GM23338 (cell line): Measurements from ENCODE around the gene CCDC28B. TPM values are rescaled to one million over a fixed set of nuclear protein-coding genes. Genes with fewer than 3 reads are reported as not detected.

Source experiments
- ATAC-seq: fragments of 200-7000 bp; cut with Tn5 transposase; 3 replicates; pipeline ENCODE4 v1.9.1; 2020
- DNase-seq: peaks from one replicate; pipeline ENCODE4 v3.0.0-alpha.2; 2015; ENCODE audit warnings: low spot score
- H2AFZ ChIP-seq: fragments of 200-600 bp; sonication (generic); 2 replicates; pipeline ENCODE4 v1.8.0; 2016; ENCODE audit warnings: antibody characterized with exemption, mild to moderate bottlenecking, moderate library complexity
- H3F3A ChIP-seq: fragments of 200-600 bp; sonication (generic); replicated peaks from 2 replicates; pipeline ENCODE4 v1.8.0; 2017; ENCODE audit warnings: antibody characterized with exemption, mixed run types, low read depth
- H3K27ac ChIP-seq: fragments of 200-600 bp; sonication (generic); 2 replicates; pipeline ENCODE4 v1.6.1; 2016; ENCODE audit warnings: low read depth
- H3K27me3 ChIP-seq: fragments of 200-600 bp; sonication (generic); 2 replicates; pipeline ENCODE4 v1.8.0; 2016; ENCODE audit warnings: mild to moderate bottlenecking, mixed run types, moderate library complexity; ENCODE audit not compliant: insufficient read depth
- H3K36me3 ChIP-seq: fragments of 200-600 bp; sonication (generic); 2 replicates; pipeline ENCODE4 v1.8.0; 2016; ENCODE audit warnings: mild to moderate bottlenecking; ENCODE audit not compliant: insufficient read depth
- H3K4me1 ChIP-seq: fragments of 200-600 bp; sonication (generic); 2 replicates; pipeline ENCODE4 v1.8.0; 2016; ENCODE audit warnings: mild to moderate bottlenecking, moderate library complexity; ENCODE audit not compliant: insufficient read depth
- H3K4me2 ChIP-seq: fragments of 200-600 bp; sonication (generic); 2 replicates; pipeline ENCODE4 v1.7.1; 2017; ENCODE audit warnings: mixed run types
- H3K4me3 ChIP-seq: fragments of 200-600 bp; sonication (generic); 2 replicates; pipeline ENCODE4 v1.6.1; 2016; ENCODE audit warnings: mixed run types
- H3K79me2 ChIP-seq: fragments of 200-600 bp; sonication (generic); replicated peaks from 2 replicates; pipeline ENCODE4 v1.8.0; 2017; ENCODE audit warnings: mild to moderate bottlenecking; ENCODE audit not compliant: insufficient read depth
- H3K9me2 ChIP-seq: fragments of 200-600 bp; sonication (generic); 2 replicates; pipeline ENCODE4 v1.8.0; 2017; ENCODE audit not compliant: insufficient read depth
- H4K20me1 ChIP-seq: fragments of 200-600 bp; sonication (generic); replicated peaks from 2 replicates; pipeline ENCODE4 v1.8.0; 2017; ENCODE audit warnings: mild to moderate bottlenecking; ENCODE audit not compliant: insufficient read depth
- H3K27ac Mint-ChIP-seq: 2 replicates; pipeline ENCODE4 v1.8.0; 2020; ENCODE audit warnings: inconsistent platforms, mild to moderate bottlenecking, moderate library complexity, mixed read lengths
- H3K27me3 Mint-ChIP-seq: 3 replicates; pipeline ENCODE4 v1.8.0; 2022; ENCODE audit warnings: low read depth, mild to moderate bottlenecking, moderate library complexity, mixed read lengths, inconsistent platforms; ENCODE audit not compliant: insufficient read depth, poor library complexity
- H3K36me3 Mint-ChIP-seq: 3 replicates; pipeline ENCODE4 v1.8.0; 2021; ENCODE audit warnings: low read depth, mild to moderate bottlenecking, inconsistent platforms, moderate library complexity, mixed read lengths
- H3K4me1 Mint-ChIP-seq: 3 replicates; pipeline ENCODE4 v1.8.0; 2020; ENCODE audit warnings: mild to moderate bottlenecking, inconsistent platforms, mixed read lengths
- H3K4me3 Mint-ChIP-seq: 3 replicates; pipeline ENCODE4 v1.8.0; 2021; ENCODE audit warnings: moderate library complexity, mild to moderate bottlenecking, inconsistent platforms, mixed read lengths
- H3K9me3 Mint-ChIP-seq: 3 replicates; pipeline ENCODE4 v1.8.0; 2020; ENCODE audit warnings: moderate library complexity, mild to moderate bottlenecking, inconsistent platforms, mixed read lengths
- EZH2 ChIP-seq: fragments of 200-600 bp; sonication (generic); IDR thresholded peaks from one replicate; pipeline ENCODE4 v1.8.0; 2017; ENCODE audit warnings: antibody characterized with exemption, mild to moderate bottlenecking, low read depth; ENCODE audit not compliant: unreplicated experiment
- EZH2phosphoT487 ChIP-seq: fragments of 200-600 bp; sonication (generic); IDR thresholded peaks from one replicate; pipeline ENCODE4 v1.8.1; 2018; ENCODE audit warnings: antibody characterized with exemption; ENCODE audit not compliant: unreplicated experiment
- JUNB ChIP-seq: IDR thresholded peaks from one replicate; pipeline ENCODE4 v1.6.1; 2016; ENCODE audit warnings: antibody characterized with exemption; ENCODE audit not compliant: unreplicated experiment
- POLR2AphosphoS5 ChIP-seq: IDR thresholded peaks from 2 replicates; pipeline ENCODE4 v1.6.1; 2016; ENCODE audit warnings: antibody characterized with exemption, low read depth
- STAT1 ChIP-seq: IDR thresholded peaks from one replicate; pipeline ENCODE4 v1.6.1; 2016; ENCODE audit warnings: antibody characterized with exemption; ENCODE audit not compliant: unreplicated experiment
- ZNF331 ChIP-seq: fragments of 250-450 bp; sonication (Bioruptor Pico); IDR thresholded peaks from 2 replicates; pipeline ENCODE4 v1.5.0; 2020; ENCODE audit warnings: low read depth, mild to moderate bottlenecking, moderate library complexity
- polyA plus RNA-seq: library from polyadenylated mRNA; unstranded; fragments of >200 nt; fragmentation: Nextera tagmentation; extraction: Ambion mirVana; gene quantifications from 2 replicates; pipeline ENCODE4 v1.2.1, GENCODE V29; 2016
- total RNA-seq: library from RNA; depleted of rRNA; stranded (reverse); fragments of >200 nt; shearing (Covaris generic); gene quantifications from 2 replicates; pipeline ENCODE4 v1.2.3, GENCODE V29; 2014
- TF ChIP-seq, protein P1 (sequence below): IDR thresholded peaks from 2 replicates; pipeline ENCODE4 v1.6.1; 2016; ENCODE audit warnings: antibody characterized with exemption
- TF ChIP-seq, protein P2 (sequence below): fragments of 250-450 bp; sonication (Bioruptor Pico); IDR thresholded peaks from 2 replicates; pipeline ENCODE4 v1.5.0; 2020; ENCODE audit warnings: mild to moderate bottlenecking, moderate library complexity
- TF ChIP-seq, protein P3 (sequence below): IDR thresholded peaks from one replicate; pipeline ENCODE4 v1.6.1; 2018; ENCODE audit warnings: antibody characterized with exemption; ENCODE audit not compliant: unreplicated experiment

CCDC28B gene
- total and polyA plus RNA-seq, 2 experiments from 2014 or later = 8.7 to 35.2 TPM

DNA sequence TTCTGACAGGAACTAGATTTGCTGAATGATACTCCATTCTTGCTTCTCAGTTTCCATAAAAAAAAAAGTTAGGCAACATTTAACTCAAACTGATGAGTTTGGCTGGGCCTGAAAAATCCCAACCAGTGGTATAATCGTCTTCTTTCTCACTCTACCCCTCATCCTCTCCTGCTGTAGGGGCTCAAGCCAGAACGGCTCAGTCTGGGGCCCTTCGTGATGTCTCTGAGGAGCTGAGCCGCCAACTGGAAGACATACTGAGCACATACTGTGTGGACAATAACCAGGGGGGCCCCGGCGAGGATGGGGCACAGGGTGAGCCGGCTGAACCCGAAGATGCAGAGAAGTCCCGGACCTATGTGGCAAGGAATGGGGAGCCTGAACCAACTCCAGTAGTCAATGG, 19.3 kb upstream of the CCDC28B start:
- no peak for ATAC-seq
- H4K20me1 ChIP-seq = peaks cover 28% of the 10 kb centered on the region
- peaks cover 23% of the 10 kb centered on the region for H3K36me3 ChIP-seq
- peaks cover 30% of the 10 kb centered on the region for H3K4me1 ChIP-seq
- no peaks in the 10 kb centered on the region for H3K9me2 ChIP-seq
- Mint-ChIP-seq H3K36me3 (peaks cover 55% of the 10 kb centered on the region), H3K9me3 (no peaks in the 10 kb centered on the region), H3K4me3 (peak overlapping the region; percentile 95), H3K27me3 (peaks cover 14% of the 10 kb centered on the region), H3K27ac (peak overlapping the region; percentile 88; the same call in 1 of the 2 replicates), H3K4me1 (peaks cover 40% of the 10 kb centered on the region)
- no peaks in the 10 kb centered on the region for H3K27me3 ChIP-seq
- H3K27ac ChIP-seq = no peak overlapping the region
- TF ChIP-seq STAT1 (no peak), POLR2AphosphoS5 (no peak), EZH2phosphoT487 (no peak), JUNB (no peak), EZH2 (no peak)
- TF ChIP-seq, protein P1, sequence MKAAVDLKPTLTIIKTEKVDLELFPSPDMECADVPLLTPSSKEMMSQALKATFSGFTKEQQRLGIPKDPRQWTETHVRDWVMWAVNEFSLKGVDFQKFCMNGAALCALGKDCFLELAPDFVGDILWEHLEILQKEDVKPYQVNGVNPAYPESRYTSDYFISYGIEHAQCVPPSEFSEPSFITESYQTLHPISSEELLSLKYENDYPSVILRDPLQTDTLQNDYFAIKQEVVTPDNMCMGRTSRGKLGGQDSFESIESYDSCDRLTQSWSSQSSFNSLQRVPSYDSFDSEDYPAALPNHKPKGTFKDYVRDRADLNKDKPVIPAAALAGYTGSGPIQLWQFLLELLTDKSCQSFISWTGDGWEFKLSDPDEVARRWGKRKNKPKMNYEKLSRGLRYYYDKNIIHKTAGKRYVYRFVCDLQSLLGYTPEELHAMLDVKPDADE = no peak
- peak overlapping the region; percentile 97 for H3K4me2 ChIP-seq
- DNase-seq = no peak
- H3K4me3 ChIP-seq = peak overlapping the region; percentile 93
- peaks cover 54% of the 10 kb centered on the region for H3K79me2 ChIP-seq
- H3F3A ChIP-seq = peaks cover 29% of the 10 kb centered on the region
- H2AFZ ChIP-seq = no peak overlapping the region

DNA sequence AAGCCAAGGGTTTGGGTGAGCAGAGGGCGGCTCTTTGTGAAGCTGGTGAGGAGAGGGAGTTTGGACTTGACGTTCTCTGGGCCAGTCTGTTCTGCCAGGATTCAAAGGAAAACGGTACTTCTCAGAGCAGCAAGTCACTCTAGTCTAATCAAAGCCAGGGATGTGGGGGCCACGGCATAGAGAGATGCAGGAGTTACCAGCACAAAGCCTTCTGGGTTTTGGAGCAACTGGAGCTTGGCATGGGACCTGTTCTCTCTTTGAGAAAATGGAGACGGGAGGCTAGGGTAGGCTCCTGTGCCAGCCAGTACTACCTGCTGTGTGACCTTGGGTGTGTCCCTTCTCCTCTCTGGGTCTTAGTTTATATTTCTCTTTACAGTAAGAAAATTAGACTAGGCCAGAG, 18.8 kb upstream of the CCDC28B start:
- no peak for TF ChIP-seq EZH2phosphoT487
- no peak for TF ChIP-seq STAT1
- TF ChIP-seq, protein P1 = no peak
- TF ChIP-seq POLR2AphosphoS5 = no peak
- TF ChIP-seq, protein P2, sequence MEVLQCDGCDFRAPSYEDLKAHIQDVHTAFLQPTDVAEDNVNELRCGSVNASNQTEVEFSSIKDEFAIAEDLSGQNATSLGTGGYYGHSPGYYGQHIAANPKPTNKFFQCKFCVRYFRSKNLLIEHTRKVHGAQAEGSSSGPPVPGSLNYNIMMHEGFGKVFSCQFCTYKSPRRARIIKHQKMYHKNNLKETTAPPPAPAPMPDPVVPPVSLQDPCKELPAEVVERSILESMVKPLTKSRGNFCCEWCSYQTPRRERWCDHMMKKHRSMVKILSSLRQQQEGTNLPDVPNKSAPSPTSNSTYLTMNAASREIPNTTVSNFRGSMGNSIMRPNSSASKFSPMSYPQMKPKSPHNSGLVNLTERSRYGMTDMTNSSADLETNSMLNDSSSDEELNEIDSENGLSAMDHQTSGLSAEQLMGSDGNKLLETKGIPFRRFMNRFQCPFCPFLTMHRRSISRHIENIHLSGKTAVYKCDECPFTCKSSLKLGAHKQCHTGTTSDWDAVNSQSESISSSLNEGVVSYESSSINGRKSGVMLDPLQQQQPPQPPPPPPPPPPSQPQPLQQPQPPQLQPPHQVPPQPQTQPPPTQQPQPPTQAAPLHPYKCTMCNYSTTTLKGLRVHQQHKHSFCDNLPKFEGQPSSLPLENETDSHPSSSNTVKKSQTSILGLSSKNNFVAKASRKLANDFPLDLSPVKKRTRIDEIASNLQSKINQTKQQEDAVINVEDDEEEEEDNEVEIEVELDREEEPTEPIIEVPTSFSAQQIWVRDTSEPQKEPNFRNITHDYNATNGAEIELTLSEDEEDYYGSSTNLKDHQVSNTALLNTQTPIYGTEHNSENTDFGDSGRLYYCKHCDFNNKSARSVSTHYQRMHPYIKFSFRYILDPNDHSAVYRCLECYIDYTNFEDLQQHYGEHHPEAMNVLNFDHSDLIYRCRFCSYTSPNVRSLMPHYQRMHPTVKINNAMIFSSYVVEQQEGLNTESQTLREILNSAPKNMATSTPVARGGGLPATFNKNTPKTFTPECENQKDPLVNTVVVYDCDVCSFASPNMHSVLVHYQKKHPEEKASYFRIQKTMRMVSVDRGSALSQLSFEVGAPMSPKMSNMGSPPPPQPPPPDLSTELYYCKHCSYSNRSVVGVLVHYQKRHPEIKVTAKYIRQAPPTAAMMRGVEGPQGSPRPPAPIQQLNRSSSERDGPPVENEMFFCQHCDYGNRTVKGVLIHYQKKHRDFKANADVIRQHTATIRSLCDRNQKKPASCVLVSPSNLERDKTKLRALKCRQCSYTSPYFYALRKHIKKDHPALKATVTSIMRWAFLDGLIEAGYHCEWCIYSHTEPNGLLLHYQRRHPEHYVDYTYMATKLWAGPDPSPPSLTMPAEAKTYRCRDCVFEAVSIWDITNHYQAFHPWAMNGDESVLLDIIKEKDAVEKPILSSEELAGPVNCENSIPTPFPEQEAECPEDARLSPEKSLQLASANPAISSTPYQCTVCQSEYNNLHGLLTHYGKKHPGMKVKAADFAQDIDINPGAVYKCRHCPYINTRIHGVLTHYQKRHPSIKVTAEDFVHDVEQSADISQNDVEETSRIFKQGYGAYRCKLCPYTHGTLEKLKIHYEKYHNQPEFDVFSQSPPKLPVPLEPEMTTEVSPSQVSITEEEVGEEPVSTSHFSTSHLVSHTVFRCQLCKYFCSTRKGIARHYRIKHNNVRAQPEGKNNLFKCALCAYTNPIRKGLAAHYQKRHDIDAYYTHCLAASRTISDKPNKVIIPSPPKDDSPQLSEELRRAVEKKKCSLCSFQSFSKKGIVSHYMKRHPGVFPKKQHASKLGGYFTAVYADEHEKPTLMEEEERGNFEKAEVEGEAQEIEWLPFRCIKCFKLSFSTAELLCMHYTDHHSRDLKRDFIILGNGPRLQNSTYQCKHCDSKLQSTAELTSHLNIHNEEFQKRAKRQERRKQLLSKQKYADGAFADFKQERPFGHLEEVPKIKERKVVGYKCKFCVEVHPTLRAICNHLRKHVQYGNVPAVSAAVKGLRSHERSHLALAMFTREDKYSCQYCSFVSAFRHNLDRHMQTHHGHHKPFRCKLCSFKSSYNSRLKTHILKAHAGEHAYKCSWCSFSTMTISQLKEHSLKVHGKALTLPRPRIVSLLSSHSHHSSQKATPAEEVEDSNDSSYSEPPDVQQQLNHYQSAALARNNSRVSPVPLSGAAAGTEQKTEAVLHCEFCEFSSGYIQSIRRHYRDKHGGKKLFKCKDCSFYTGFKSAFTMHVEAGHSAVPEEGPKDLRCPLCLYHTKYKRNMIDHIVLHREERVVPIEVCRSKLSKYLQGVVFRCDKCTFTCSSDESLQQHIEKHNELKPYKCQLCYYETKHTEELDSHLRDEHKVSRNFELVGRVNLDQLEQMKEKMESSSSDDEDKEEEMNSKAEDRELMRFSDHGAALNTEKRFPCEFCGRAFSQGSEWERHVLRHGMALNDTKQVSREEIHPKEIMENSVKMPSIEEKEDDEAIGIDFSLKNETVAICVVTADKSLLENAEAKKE (CRISPR knock-in tag) = no peak
- TF ChIP-seq, protein P3, sequence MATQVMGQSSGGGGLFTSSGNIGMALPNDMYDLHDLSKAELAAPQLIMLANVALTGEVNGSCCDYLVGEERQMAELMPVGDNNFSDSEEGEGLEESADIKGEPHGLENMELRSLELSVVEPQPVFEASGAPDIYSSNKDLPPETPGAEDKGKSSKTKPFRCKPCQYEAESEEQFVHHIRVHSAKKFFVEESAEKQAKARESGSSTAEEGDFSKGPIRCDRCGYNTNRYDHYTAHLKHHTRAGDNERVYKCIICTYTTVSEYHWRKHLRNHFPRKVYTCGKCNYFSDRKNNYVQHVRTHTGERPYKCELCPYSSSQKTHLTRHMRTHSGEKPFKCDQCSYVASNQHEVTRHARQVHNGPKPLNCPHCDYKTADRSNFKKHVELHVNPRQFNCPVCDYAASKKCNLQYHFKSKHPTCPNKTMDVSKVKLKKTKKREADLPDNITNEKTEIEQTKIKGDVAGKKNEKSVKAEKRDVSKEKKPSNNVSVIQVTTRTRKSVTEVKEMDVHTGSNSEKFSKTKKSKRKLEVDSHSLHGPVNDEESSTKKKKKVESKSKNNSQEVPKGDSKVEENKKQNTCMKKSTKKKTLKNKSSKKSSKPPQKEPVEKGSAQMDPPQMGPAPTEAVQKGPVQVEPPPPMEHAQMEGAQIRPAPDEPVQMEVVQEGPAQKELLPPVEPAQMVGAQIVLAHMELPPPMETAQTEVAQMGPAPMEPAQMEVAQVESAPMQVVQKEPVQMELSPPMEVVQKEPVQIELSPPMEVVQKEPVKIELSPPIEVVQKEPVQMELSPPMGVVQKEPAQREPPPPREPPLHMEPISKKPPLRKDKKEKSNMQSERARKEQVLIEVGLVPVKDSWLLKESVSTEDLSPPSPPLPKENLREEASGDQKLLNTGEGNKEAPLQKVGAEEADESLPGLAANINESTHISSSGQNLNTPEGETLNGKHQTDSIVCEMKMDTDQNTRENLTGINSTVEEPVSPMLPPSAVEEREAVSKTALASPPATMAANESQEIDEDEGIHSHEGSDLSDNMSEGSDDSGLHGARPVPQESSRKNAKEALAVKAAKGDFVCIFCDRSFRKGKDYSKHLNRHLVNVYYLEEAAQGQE = no peak
- TF ChIP-seq ZNF331 (CRISPR knock-in tag) = no peak
- Histone ChIP-seq H3K4me2 (peak overlapping the region; percentile 97; the same call in 1 of the 2 replicates), H3K4me3 (peak overlapping the region; percentile 93; the same call in 1 of the 2 replicates), H3K27ac (no peak overlapping the region; the same call in 1 of the 2 replicates), H3K36me3 (peaks cover 25% of the 10 kb centered on the region), H3K4me1 (peaks cover 30% of the 10 kb centered on the region), H2AFZ (no peak overlapping the region), H3K79me2 (peaks cover 59% of the 10 kb centered on the region), H4K20me1 (peaks cover 28% of the 10 kb centered on the region), H3K9me2 (no peaks in the 10 kb centered on the region), H3K27me3 (no peaks in the 10 kb centered on the region), H3F3A (peaks cover 29% of the 10 kb centered on the region)
- Mint-ChIP-seq H3K27ac (no peak overlapping the region), H3K4me3 (peak overlapping the region; percentile 95), H3K9me3 (no peaks in the 10 kb centered on the region), H3K27me3 (peaks cover 14% of the 10 kb centered on the region), H3K4me1 (peaks cover 45% of the 10 kb centered on the region), H3K36me3 (peaks cover 60% of the 10 kb centered on the region)
- no peak for ATAC-seq
- DNase-seq = no peak
